ENCODE data around the gene HOPX. TPM values are rescaled to one million over a fixed set of nuclear protein-coding genes. Genes with fewer than 3 reads are reported as not detected.
"Not testable (repeated sequence)": the region's sequence is repeated elsewhere in the genome, so short reads cannot be mapped to it uniquely, and the experiment has no call there.

HOPX gene
- total RNA-seq, 3 donors from 2014 or later (not counting 1 experiment from before 2014, with no cell fraction given), result 152 to 240 (median 167) TPM

DNA sequence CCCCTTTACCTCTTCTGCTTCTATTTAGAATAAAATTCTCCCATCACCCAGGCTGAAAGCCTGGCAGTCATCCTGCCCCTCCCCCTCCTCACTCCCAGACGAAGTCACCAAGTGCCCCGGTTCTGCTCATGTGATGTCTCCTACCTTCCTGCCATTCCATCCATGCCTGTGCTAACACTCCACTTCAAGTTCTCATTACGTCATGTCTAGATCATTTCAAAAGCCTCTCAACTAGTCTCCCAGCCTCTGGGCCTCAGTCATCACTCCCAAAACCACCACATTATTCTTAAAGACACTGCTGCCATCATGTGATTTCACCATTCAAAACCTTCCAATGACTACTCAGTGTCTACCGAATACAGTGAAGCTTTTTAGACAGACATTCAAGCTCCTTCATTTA lies 17.2 kb upstream of the HOPX start:
- H3K4me3 Mint-ChIP-seq, result no peak overlapping the region
- Histone ChIP-seq H3K27ac (ENCODE audit: low read length) (no peak overlapping the region), H3K4me3 (ENCODE audit: low read length) (no peak overlapping the region), H3K4me1 (ENCODE audit: control insufficient read depth, insufficient read depth, low read length) (no peaks in the 10 kb centered on the region), H3K36me3 (ENCODE audit: control insufficient read depth, insufficient read depth, low read length) (no peaks in the 10 kb centered on the region), H3K9me3 (ENCODE audit: control insufficient read depth, insufficient read depth, low read length) (no peaks in the 10 kb centered on the region), H3K27me3 (ENCODE audit: control insufficient read depth, insufficient read depth, low read length) (no peaks in the 10 kb centered on the region)
- H3K4me1 Mint-ChIP-seq, result no peaks in the 10 kb centered on the region
- no peak overlapping the region for H3K27ac Mint-ChIP-seq
- intact Hi-C loops (cut with micrococcal nuclease), result no loop called here
- DNase-seq (no peak), ATAC-seq (no peak)
- no peaks in the 10 kb centered on the region for H3K36me3 Mint-ChIP-seq
- TF ChIP-seq CTCF (IDR thresholded peaks at IDR 0.05), result no peak
- H3K27me3 Mint-ChIP-seq (ENCODE audit: low read depth in 2 of 2), result peaks cover 0 to 4% of the 10 kb centered on the region in 2 donors
- H3K9me3 Mint-ChIP-seq, result no peaks in the 10 kb centered on the region
- 88% methylated on average over 4 of the region's 4 CpGs for WGBS (ENCODE audit: insufficient coverage)

- DNase-seq (no peak), ATAC-seq (no peak)
- H3K36me3 ChIP-seq (ENCODE audit: control insufficient read depth, insufficient read depth, low read length), result no peaks in the 10 kb centered on the region
- no peaks in the 10 kb centered on the region for H3K36me3 Mint-ChIP-seq
- no peak overlapping the region for H3K27ac ChIP-seq (ENCODE audit: low read length)
- H3K9me3 Mint-ChIP-seq, result no peaks in the 10 kb centered on the region
- no peak overlapping the region for H3K4me3 ChIP-seq (ENCODE audit: low read length)
- no peak overlapping the region for H3K4me3 Mint-ChIP-seq
- no peaks in the 10 kb centered on the region for H3K9me3 ChIP-seq (ENCODE audit: control insufficient read depth, insufficient read depth, low read length)
- TF ChIP-seq CTCF (IDR thresholded peaks at IDR 0.05), result no peak
- H3K27me3 Mint-ChIP-seq (ENCODE audit: low read depth in 2 of 2), result peaks cover 0 to 6% of the 10 kb centered on the region in 2 donors
- no peaks in the 10 kb centered on the region for H3K27me3 ChIP-seq (ENCODE audit: control insufficient read depth, insufficient read depth, low read length)
- intact Hi-C loops (cut with micrococcal nuclease), result no loop called here
- H3K4me1 ChIP-seq (ENCODE audit: control insufficient read depth, insufficient read depth, low read length), result no peaks in the 10 kb centered on the region
- H3K27ac Mint-ChIP-seq, result no peak overlapping the region
- WGBS (ENCODE audit: insufficient coverage), result 99% methylated on average over 5 of the region's 5 CpGs
- no peaks in the 10 kb centered on the region for H3K4me1 Mint-ChIP-seq
Measured at GRCh38 chr4:56696056-56696455, 15.0 kb upstream of the HOPX start.

DNA sequence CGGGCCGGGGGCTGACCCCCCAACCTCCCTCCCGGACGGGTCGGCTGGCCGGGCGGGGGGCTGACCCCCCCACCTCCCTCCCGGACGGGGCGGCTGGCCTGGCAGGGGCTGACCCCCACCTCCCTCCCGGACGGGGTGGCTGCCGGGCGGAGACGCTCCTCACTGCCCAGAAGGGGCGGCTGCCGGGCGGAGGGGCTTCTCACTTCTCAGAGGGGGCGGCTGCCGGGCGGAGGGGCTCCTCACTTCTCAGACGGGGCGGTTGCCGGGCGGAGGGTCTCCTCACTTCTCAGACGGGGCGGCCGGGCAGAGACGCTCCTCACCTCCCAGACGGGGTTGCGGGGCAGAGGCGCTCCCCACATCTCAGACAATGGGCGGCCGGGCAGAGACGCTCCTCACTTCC lies 12.4 kb upstream of the HOPX start:
- H3K4me3 Mint-ChIP-seq; H3K27me3 Mint-ChIP-seq (ENCODE audit: low read depth in 2 of 2); ATAC-seq; H3K27ac ChIP-seq (ENCODE audit: low read length); H3K4me1 Mint-ChIP-seq; DNase-seq; H3K4me1 ChIP-seq (ENCODE audit: control insufficient read depth, insufficient read depth, low read length); H3K36me3 Mint-ChIP-seq; H3K9me3 ChIP-seq (ENCODE audit: control insufficient read depth, insufficient read depth, low read length); H3K27me3 ChIP-seq (ENCODE audit: control insufficient read depth, insufficient read depth, low read length); H3K27ac Mint-ChIP-seq; intact Hi-C loops (cut with micrococcal nuclease); H3K36me3 ChIP-seq (ENCODE audit: control insufficient read depth, insufficient read depth, low read length); H3K9me3 Mint-ChIP-seq; H3K4me3 ChIP-seq (ENCODE audit: low read length): not testable (repeated sequence)
- WGBS (ENCODE audit: insufficient coverage), result 97% methylated on average over 22 of the region's 35 CpGs

- no peaks in the 10 kb centered on the region for H3K36me3 Mint-ChIP-seq
- DNase-seq (no peak), ATAC-seq (no peak)
- peaks cover 0 to 3% of the 10 kb centered on the region in 2 donors for H3K27me3 Mint-ChIP-seq (ENCODE audit: low read depth in 2 of 2)
- H3K4me1 Mint-ChIP-seq, result peaks cover 3 to 9% of the 10 kb centered on the region in 2 donors
- H3K9me3 Mint-ChIP-seq, result no peaks in the 10 kb centered on the region
- H3K36me3 ChIP-seq (ENCODE audit: control insufficient read depth, insufficient read depth, low read length), result no peaks in the 10 kb centered on the region
- WGBS (ENCODE audit: insufficient coverage), result 80% methylated on average over 3 of the region's 4 CpGs
- H3K27me3 ChIP-seq (ENCODE audit: control insufficient read depth, insufficient read depth, low read length), result no peaks in the 10 kb centered on the region
- H3K4me3 ChIP-seq (ENCODE audit: low read length), result no peak overlapping the region
- no peaks in the 10 kb centered on the region for H3K9me3 ChIP-seq (ENCODE audit: control insufficient read depth, insufficient read depth, low read length)
- no peaks in the 10 kb centered on the region for H3K4me1 ChIP-seq (ENCODE audit: control insufficient read depth, insufficient read depth, low read length)
- H3K27ac ChIP-seq (ENCODE audit: low read length), result no peak overlapping the region
- TF ChIP-seq CTCF (IDR thresholded peaks at IDR 0.05), result no peak
- H3K4me3 Mint-ChIP-seq, result no peak overlapping the region
- intact Hi-C loops (cut with micrococcal nuclease), result no loop called here
- no peak overlapping the region for H3K27ac Mint-ChIP-seq
Measured at GRCh38 chr4:56692576-56692975, 11.5 kb upstream of the HOPX start.
